Thymus (tissue), 2 donors: ENCODE results near the gene TUBB2A. TPM values are rescaled to one million over a fixed set of nuclear protein-coding genes. Genes with fewer than 3 reads are reported as not detected.

Experiments used
- polyA plus RNA-seq: library from polyadenylated mRNA; stranded (reverse); fragments of 200-250 nt; gene quantifications from one replicate; pipeline ENCODE4 v1.2.3, GENCODE V29; 2013
- total RNA-seq: library from RNA; stranded (reverse); fragments of 120-200 nt; gene quantifications from one replicate; pipeline ENCODE4 v1.2.4, GENCODE V29; 2013
- donor health status: healthy.

The TUBB2A gene
- total and polyA plus RNA-seq, 2 donors: 13.7 to 19.6 TPM

Other genes with a start within 250 kb of the TUBB2A start
- 23.1 TPM for gene SERPINB6, start 186.0 kb downstream of the TUBB2A start, total RNA-seq
- 84.3 TPM for gene SERPINB6, start 186.0 kb downstream of the TUBB2A start, polyA plus RNA-seq
- gene NQO2, start 157.7 kb downstream of the TUBB2A start, total RNA-seq: 16.4 TPM
- 21.7 TPM for gene NQO2, start 157.7 kb downstream of the TUBB2A start, polyA plus RNA-seq
- 15.5 TPM for gene RIPK1, start 89.0 kb downstream of the TUBB2A start, total RNA-seq
- 25.2 TPM for gene RIPK1, start 89.0 kb downstream of the TUBB2A start, polyA plus RNA-seq
- 11.6 TPM for gene BPHL, start 38.8 kb downstream of the TUBB2A start, total RNA-seq
- gene BPHL, start 38.8 kb downstream of the TUBB2A start, polyA plus RNA-seq: 16.8 TPM
- gene TUBB2B, start 70.1 kb upstream of the TUBB2A start, total RNA-seq: 6.8 TPM
- gene TUBB2B, start 70.1 kb upstream of the TUBB2A start, polyA plus RNA-seq: 4.3 TPM
- 27.1 TPM for gene PSMG4, start 101.4 kb upstream of the TUBB2A start, total RNA-seq
- 24.9 TPM for gene PSMG4, start 101.4 kb upstream of the TUBB2A start, polyA plus RNA-seq